GM21786 (cell line): ENCODE data around the gene SRC.

ENCODE experiments used
- ATAC-seq: cut with Tn5 transposase; IDR thresholded peaks from one replicate; pipeline ENCODE4 v1.9.1; 2021; ENCODE audit not compliant: unreplicated experiment

SRC gene

GRCh38 chr20:37407019-37407566, 61.2 kb downstream of the SRC start:
- ATAC-seq = no peak

DNA sequence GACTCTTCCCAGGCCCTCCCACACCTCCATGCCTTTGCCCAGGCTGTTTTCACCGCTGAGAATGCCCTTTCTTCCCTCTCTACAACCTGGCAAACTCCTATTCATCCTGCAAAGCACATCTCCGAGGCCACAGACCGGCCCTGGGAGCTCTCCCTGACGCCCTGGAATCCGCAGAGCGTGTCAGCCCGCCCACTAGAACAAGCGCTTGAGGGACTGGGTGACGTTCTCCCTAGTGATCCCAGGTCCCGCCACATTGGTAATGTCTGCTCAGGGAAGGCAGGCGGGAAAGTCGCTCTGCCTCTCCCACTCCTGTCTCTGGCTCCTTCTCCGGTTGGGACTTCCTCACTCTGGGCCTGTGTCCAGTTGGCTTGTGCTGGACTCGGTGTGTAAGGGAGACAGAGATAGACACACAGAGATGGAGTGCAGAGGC, 61.6 kb downstream of the SRC start:
- no peak for ATAC-seq

DNA sequence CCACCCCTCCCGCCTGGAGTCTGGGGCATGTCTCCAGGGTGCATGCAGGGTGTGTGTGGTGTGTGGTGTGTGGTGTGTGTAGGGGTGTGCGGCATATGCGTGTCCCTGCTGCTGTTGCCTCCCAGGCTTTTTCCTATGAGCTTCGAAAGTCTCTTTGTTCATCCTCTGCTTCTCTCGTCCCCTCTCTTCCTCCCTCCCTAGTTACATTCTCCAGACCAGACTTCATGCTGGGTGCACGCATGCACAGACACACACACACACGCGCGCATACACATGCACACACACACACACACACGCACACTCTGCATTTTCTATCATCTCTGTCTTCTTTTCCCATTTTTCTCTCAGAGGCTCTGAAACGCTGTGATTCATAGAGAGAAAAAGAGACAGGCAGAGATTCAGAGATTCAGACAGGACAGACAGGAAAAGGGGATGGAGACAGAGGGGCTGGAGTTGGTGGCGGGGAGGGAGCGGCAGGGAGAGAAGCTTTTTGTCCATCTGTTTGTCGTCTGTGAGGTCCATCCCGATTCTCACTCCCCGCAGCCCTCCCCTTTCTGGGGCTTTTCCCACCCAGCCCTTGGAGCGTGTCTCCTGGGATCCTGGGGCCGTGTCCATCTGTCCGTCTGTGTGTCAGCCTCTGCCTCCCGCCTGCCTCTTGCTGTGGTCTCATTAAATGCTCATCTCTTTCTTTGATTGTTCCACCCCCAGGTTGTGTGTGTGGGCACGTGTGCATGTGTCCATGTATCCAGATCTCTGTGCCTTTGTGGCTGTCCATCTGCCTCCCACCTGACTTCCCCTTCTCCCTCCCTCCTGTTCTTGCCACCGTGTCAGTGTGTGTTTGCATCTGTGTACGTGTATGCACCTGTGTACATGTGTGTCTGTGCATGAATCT, 62.6 kb downstream of the SRC start:
- ATAC-seq = no peak

GRCh38 chr20:37411408-37412219, 65.7 kb downstream of the SRC start:
- no peak for ATAC-seq

DNA sequence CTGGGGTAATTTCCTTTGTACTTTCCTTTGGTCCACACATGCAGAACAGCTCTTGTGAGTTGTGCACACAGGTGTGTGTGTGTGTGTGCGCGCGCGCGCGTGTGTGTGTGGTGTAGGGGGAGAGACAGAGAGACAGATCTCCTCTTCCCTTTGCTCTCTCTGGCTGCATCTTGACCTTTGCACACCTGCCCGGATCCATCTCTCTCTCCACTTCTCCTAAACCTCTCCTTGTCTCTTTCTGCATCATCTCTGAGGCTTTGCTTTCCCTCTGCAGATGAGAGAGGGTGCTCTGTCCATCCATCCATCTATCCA, 67.0 kb downstream of the SRC start:
- no peak for ATAC-seq

DNA sequence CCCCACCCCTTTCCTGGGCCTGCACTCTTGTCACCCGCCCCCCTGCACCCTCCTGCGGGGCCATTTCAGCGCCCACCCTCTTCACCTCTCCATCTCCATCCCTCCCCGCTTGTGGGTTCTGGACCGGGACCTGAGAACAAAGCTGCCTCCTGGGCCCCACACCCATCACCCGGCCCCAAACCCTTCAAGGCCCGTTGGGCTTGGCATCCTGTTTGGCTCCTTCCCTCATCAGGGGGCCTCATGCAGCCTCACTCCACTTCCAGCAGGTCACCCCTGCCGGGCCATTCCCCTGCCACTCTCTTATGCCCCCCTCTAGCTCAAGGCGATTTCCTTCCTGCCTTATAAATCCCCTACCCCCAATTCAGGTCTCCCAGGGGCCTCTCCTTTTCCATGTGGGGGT, 67.4 kb downstream of the SRC start:
- ATAC-seq = no peak

DNA sequence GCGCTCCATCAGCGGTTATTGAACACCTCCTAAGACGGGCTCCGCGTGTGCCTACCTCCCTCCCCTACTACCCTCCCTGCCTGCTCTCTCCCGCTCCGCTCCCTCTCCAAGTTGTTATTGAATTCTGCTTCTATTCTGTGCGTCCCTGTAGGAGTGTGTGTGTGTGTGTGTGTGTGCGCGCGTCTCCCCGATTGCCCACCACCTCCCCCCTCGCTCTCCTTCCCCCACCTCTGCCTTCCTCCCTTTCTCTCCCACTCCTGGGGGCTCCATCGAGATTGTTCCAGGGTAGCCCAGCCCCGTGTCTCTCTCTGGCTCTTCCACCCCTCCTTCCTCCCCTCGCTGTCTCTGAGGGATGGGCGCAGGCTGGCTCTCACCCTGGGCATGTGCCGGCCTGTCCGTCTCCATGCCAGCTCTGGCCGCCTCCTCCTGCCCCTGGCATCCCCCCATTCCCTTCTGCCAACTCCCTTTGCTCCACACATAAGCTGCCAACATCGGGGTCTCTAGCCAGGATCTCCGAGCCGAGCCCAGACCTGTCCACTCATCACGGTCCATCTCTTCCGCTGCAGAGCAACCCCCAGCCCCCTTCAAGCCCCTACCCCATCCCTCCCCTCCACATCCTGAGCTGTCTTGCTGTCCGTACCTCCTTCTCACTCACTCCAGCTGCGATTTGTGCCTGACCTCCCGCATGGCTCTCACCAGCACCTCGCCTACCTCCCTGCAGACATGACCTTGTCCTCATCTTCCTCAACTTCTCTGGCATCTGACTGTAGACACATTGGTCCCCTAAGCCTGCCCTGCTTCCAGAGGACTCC, 68.5 kb downstream of the SRC start:
- no peak for ATAC-seq

- ATAC-seq = no peak
These were observed 69.5 kb downstream of the SRC start for GRCh38 chr20:37415118-37416085.

DNA sequence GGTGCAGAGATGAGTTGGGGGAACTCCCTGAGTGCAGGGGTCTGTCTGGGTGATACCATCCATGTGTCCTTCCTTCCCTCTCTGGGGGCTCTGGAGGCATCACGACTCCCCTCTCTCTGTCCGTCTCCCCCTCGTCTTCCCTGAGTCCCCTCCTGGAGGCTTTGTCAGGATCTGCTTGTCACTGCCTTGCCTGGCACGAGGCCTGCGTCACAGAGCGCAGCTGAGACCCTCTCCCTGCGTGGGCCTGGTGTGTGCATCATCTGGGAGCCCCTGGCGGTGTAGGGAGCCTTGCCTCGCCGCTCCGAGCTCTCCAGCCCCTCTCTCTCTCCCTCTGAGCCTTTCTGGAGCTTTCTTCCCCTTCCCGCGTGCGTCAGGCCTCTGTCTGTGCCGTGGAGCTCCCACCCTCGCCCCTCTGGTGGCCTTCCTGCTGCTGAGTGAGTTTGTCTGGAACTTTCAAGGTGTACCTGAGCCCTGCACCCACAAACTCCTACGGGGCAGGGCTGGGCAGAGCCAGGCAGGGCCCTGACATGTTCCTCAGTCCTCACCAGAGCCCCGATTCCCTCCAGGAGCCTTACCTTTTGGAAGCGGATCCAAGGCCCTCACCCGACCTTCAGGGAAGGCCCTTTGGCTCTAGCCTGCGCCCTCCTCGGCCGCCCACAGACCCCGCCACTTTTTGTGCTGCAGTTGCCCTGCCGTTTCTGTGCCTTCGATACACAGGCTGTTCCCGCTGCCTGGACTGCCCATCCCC, 70.3 kb downstream of the SRC start:
- no peak for ATAC-seq

DNA sequence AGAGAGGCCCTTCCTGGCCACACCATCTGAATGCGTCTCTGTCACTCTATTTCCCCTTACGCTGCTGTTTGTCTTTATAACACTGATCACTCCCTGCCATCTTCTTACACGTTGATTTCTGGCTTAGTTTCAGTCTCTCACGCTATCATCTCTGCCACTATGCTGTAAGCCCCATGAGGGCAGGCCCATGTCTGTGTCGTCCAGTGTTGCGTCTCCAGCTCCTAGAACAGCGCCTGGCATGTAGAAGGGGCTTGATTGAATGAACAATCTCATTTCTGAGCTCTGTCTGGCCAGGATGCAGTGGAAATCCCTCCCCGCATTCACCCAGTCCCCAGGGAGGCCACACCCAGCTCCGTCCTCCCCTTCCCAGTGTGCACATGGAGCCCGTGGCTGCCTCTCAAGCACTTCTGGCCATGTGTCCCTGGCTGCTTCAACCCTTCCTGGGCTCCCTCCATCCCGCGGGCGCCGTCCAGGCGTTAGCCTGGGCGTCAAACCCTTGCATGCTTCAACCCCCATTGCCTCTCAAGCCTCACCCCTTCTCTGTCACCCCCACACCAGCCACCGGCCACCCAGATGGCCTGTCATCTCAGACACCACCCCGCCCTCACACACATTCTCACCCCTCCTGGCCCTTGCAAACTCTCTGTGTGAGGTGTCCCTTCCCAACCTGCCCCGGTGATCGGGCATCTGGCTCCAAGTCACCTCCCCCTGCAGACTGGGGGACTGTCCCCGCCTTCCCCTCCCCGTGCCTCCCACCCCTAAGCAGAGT, 71.1 kb downstream of the SRC start:
- no peak for ATAC-seq

- ATAC-seq = no peak
These were observed 71.9 kb downstream of the SRC start for GRCh38 chr20:37417617-37418467.

GRCh38 chr20:37418591-37419109, 72.7 kb downstream of the SRC start:
- no peak for ATAC-seq

- no peak for ATAC-seq
These were observed 73.4 kb downstream of the SRC start for GRCh38 chr20:37419307-37419706.

- no peak for ATAC-seq
These were observed 74.0 kb downstream of the SRC start for GRCh38 chr20:37419774-37420542.

DNA sequence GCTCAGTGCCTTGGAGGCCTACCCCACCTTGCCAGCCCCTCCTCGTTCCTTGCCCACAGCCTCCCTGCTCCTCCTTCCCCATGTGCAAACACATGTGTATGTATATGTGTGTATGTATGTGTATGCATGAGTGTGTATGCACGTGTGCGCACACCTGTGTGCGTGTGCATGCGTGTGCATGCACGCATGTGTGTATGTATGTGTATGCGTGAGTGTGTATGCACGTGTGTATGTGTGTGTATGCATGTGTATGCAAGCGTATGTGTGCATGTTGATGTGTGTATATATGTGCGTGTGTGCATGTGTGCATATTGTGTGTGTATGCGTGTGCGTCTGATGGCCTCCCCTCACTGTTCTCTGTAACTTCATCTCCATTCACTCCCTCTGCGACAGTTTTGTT, 74.7 kb downstream of the SRC start:
- no peak for ATAC-seq

GRCh38 chr20:37421060-37421905, 75.3 kb downstream of the SRC start:
- ATAC-seq = no peak
